CD4-positive, alpha-beta T cell treated with Interleukin-17A for 1 hour (primary cell): Measurements from ENCODE around the gene SSH2.

Experiments
- DNase-seq: peaks from one replicate; pipeline ENCODE4 v3.0.0-alpha.2; 2020

Gene SSH2

GRCh38 chr17:29584452-29585079 lies 345.5 kb downstream of the SSH2 start:
- no peak for DNase-seq

- no peak for DNase-seq
Observed at GRCh38 chr17:29583324-29584248, 346.4 kb downstream of the SSH2 start.

DNA sequence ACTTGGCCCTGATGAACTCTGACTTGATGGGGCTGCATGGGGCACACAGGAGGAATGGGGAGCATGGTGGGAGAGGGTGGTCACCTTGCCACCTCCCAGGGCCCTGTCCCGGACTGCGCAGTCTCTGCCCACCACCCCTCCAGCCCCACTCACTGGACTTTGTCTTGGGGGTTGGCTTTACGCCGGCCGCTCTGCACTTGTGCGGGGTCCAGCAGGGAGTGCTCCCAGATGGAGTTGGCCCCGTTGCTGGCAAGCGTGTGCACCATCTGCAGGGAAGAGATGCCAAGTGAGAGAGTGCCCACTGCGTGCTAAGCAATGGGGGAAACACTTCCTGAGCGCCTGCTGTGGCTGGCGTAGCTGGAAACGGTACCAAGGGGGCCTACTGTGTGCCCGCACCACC lies 347.3 kb downstream of the SSH2 start:
- DNase-seq = no peak

GRCh38 chr17:29582254-29582765 lies 347.7 kb downstream of the SSH2 start:
- DNase-seq = no peak

DNA sequence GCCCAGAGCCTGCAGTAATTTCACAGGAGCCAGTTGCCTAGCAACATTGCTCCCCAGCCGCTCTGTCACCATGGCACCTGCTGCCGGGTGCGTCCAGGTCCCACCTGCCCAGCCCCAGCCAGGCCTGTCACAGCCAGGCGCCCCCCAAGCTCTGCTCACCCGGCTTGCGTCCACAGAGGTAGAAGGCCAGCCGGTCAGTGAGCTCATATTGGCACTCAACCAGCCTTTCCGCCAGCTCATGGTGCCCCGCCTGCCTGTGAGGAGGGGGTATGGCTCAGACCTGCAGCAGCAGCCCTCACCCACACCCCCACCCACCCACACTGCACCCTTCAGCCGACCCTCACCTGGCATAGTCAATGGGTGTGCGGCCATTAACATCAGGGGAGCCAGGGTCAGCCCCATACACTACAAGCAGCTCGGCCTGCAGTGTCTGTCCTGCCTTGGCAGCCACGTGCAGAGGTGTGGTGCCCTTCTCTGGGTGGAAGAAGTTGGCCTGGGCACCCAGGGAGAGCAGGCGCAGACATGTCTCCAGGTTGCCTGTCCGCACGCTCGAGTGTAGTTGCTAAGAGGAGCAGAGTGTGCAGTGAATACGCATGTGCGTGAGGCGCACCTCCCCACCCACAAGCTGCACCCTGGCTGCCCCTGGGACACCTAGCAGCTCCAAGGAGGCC lies 348.3 kb downstream of the SSH2 start:
- no peak for DNase-seq

DNA sequence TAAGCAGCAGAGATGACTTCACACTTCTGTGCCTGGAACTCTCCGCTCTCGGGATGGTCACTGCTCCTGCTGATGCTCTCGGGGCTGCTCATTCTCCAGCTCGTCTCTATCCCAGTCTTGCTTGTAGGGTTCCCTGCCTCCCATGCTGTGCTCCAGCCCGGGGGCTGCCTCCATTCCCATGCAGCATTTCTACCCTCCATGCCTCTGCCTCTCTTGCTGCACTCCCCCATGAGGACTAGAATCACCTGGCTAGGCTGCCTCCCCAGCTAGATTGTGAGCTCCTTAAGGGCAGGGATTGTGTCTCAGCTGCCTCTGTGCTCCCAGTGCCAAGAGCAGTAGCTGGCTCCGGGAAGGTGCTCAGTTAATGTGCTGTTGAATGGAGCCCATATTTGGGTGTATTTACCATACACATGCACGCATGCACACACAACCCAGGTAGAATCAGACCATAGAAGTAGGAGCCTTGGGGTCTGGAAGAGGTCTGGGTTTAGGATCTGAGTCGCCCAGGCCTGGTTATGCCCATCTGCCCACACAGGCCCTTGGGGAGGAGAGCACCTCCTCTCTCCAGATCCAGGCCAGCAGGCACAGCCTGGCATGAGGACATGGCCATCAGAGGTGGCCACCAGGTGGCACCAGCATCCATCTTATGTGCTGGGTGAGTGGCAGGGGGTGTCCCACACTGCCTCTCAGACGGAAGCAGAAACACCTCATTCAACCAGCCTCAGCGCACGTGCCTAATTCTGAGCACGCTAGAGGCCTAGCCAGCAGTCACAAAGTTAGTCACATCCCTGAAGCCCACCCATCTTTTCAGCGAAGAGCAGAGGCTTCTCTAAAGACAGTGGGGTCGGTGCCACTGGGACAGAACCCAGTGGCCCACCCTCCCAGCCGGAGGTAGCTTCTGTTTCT lies 349.9 kb downstream of the SSH2 start:
- peak; percentile 92 for DNase-seq

DNA sequence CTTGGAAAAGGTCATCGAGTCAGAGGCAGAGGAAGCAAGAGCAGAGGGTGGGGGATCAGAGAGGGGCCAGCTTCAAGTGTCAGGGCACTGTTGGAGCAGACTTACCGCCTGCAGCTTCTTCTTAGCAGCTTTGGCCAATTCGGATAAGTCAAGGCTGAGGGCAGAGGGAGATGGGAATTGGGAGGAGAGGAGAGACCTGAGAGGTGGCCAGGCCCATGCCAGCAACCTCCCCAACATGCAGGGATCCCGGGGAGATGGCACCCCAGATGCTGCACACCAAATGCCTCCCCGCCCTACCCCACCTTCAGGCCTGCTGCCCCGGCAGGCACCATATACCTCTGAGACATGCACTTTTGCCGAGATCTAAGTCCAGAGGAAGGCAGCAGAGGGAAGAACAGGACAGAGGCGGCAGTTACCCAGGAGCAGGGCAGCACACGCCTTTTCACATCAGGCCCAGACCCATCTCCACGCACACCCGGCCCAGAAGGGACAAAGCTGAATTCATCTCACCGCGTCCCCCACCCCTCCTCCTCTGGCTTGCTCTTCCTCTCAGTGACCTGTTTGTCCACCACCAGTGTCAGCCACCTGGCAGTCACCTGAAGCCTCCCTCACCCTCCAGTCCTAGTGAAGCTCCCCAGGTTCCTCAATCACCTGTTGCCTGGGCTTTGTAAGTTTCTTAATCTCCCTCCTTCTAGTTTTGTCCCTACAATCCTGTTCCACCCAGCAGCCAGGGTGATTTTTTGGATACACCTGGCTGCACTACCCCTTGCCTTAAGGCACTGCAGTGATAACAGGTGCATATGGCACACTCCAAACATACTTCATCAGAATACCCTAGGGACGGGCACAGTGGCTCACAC lies 351.2 kb downstream of the SSH2 start:
- DNase-seq = no peak

GRCh38 chr17:29577385-29578211 lies 352.4 kb downstream of the SSH2 start:
- DNase-seq = no peak

DNA sequence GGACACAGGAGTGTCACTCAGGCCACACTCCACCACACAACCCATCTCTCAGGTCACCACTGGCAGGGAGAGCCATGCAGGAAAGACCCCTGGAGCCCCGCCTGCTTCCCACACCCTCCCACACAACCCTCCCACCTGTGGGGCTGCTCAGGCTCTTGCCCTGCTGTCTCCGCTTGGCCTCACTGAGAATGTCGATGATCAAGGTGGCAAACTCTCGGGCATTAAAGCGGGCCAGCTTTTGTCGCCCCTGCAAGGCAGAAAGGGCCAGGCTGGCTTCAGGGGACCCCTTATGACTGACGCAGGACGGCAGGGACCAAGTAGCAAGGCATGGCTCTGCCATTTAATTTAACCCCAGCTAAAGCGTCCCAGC lies 353.0 kb downstream of the SSH2 start:
- DNase-seq = no peak

- no peak for DNase-seq
Observed at GRCh38 chr17:29576214-29577000, 353.6 kb downstream of the SSH2 start.
